Hepatocyte (in vitro differentiated cells): Measurements from ENCODE around the gene PRAMEF1.

ENCODE experiments used
- EZH2 ChIP-seq: fragments of 200-600 bp; sonication (generic); IDR thresholded peaks from 2 replicates; pipeline ENCODE4 v1.6.1; 2016; ENCODE audit warnings: antibody characterized with exemption, mild to moderate bottlenecking, borderline replicate concordance
- EZH2phosphoT487 ChIP-seq: fragments of 200-600 bp; sonication (generic); IDR thresholded peaks from one replicate; pipeline ENCODE4 v1.6.1; 2018; ENCODE audit warnings: antibody characterized with exemption, mild to moderate bottlenecking, low read depth, moderate library complexity; ENCODE audit not compliant: unreplicated experiment, severe bottlenecking
- TF ChIP-seq, protein P1 (sequence below): fragments of 200-600 bp; sonication (generic); IDR thresholded peaks from 2 replicates; pipeline ENCODE4 v1.5.1; 2016; ENCODE audit warnings: antibody characterized with exemption, mild to moderate bottlenecking; ENCODE audit not compliant: poor library complexity

- TF ChIP-seq, protein P1, sequence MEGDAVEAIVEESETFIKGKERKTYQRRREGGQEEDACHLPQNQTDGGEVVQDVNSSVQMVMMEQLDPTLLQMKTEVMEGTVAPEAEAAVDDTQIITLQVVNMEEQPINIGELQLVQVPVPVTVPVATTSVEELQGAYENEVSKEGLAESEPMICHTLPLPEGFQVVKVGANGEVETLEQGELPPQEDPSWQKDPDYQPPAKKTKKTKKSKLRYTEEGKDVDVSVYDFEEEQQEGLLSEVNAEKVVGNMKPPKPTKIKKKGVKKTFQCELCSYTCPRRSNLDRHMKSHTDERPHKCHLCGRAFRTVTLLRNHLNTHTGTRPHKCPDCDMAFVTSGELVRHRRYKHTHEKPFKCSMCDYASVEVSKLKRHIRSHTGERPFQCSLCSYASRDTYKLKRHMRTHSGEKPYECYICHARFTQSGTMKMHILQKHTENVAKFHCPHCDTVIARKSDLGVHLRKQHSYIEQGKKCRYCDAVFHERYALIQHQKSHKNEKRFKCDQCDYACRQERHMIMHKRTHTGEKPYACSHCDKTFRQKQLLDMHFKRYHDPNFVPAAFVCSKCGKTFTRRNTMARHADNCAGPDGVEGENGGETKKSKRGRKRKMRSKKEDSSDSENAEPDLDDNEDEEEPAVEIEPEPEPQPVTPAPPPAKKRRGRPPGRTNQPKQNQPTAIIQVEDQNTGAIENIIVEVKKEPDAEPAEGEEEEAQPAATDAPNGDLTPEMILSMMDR, result no peak
- TF ChIP-seq EZH2, result no peak
- no peak for TF ChIP-seq EZH2phosphoT487
Observed at GRCh38 chr1:12761781-12762180, 29.4 kb upstream of the PRAMEF1 start.
